HG03097 (cell line): ENCODE data around the gene AQP12B.

Experiments
- ATAC-seq: cut with Tn5 transposase; IDR thresholded peaks from one replicate; pipeline ENCODE4 v1.9.1; 2021; ENCODE audit not compliant: unreplicated experiment, low FRiP score

The AQP12B gene

GRCh38 chr2:240650254-240650965 lies 32.3 kb downstream of the AQP12B start:
- no peak for ATAC-seq

DNA sequence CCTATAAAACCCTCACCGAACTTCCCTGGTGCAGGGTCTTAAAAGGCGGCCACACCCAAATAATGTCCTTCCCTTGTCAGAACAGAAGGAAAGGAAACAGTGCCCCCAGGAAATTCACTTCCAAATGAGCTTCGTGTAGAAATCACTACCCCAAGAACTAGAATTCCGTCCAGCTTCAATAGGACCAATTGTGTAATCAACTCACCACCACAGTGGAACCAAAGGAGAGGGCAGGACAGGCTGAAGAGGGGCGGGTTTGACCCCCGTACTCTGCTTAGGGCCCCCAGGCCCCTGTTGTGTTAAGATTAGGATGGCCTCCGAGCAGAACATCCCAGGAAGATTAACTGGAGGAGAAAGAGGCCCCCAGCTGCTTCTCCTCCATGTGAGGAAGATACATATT lies 33.4 kb downstream of the AQP12B start:
- ATAC-seq = no peak

DNA sequence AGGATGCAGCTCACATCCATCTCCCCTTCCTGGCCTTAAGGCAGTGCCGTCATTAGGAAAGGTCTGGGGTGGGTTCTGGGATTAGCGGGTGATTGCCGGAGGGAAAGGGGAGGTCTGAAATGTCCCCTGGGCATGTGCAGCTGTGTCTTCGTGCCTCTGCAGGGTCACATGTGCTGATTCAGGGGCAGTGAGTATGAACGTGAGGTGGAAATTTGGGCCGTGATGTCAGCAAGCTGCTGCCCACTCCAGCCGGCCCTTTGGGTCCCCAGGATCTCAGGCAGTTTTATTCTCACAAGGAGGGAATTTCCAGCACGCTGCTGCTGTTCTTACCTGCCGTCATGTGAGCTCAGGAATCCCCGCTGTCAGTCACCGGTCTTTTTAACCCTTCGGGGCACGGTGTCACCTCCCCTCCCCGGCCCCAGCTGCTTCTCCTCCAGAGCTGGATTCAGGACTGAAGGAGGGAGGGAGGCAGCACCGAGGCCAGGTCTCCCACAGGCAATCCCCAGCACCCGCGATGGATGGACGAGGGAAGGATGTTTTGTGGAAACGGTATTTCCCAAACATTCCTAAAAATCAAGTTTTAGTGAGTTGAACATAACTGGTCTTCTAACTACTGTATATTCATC lies 33.9 kb downstream of the AQP12B start:
- ATAC-seq = no peak

DNA sequence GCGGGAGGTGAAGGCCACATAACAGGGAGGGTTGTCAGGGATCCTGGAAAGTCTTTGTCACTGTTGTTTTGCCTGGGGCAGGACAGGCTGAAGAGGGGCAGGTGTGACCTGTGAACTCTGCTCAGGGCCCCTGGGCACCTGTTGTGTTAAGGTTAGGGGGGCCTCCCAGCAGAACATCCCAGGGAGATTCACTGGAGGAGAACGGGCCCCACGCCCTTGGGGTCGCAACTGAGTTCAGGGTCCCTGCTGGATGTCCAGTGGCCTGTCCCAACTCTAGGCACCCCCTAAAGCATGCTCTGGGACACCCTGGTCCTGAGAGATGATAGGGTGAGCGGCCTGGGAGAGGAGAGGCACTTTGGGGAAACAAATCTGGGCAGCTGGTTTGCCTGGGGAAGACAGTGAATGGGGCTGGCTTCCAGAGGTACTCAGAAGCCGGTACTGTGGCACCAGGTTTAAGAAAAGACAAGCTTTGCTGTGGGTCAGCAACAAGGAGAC lies 34.5 kb downstream of the AQP12B start:
- no peak for ATAC-seq

DNA sequence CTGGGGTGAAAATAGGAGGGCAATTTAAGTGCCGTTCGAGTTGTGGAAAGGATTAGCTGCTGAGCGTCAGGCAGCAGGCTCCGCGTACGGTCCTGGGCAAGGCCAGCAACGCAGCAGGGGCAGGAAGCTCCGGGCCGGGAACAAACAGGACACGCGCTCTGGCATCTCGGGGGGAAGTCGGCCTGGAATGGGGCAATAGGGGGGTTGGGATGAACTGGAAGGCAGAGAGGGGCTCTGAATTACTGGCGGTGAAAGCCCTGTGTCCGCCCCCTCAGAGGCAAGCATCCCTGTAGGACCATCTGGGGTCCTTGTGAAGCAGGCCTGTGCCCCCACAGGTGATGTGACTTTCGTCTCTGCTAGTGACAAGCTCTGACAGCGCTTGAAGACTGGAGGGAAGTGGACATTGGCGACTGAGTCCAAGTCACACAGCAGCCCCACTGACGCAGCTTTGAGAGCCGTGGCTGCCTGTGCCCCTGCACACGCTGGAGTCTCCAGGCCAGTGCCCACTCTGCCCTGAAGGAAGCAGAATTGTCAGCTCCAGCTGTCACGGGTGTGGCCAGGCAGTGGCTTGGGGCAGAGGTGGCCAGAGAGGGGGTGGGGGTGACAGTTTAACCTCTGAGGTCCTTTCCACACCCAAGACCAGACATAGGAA lies 35.1 kb downstream of the AQP12B start:
- ATAC-seq = no peak

GRCh38 chr2:240646900-240647502 lies 35.7 kb downstream of the AQP12B start:
- no peak for ATAC-seq

DNA sequence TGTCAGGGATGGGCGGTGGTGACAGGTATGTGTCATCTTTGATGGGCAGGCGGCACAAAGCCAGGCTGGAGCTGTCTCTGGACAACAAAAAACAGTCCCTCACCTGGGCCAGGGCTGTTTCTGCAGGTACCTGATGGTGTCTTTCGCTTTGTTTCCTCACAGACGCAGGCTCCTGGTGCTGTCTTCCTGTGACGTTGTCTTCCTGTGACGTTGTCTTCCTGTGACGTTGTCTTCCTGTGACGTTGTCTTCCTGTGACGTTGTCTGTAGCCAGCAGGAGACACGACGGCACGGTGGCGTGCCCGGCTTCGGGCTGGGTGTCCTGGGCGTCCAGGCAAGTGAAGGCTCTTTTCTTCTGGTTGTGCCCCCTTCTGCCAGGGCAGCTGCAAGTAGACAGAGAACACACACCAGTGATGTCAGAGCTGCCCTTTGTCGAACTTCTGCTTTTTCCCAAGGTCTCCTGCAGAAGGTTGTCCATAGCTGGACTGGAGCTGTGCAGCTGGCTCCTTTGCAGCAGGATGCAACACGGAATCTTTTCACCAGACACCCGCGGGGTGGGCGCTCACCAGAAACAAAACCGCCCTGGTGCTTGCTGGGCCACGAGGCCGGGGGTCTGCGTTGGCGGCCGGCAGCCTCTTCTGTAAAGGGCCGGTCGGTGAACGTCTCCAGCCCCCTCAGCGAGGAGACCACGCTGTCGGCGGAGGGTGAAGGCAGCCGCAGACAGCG lies 36.3 kb downstream of the AQP12B start:
- ATAC-seq = no peak

DNA sequence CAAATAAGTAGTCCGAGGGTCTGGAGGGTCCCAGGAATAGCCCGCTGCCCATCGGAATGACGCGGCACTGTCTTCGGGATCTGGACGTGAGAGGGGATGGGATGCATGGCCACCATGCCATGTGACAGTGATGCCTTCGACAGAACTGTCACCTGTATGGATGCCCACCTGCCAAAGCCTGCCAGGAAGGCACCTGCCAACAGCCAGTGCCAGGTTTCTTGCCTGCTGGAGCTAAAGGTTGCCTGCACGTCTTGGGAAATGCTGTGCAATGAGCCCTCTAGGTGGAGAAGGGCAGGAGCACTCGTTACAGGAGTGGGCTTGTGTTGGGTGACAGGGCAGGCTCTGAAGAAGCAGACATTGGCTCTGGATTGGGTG lies 36.9 kb downstream of the AQP12B start:
- ATAC-seq = no peak

DNA sequence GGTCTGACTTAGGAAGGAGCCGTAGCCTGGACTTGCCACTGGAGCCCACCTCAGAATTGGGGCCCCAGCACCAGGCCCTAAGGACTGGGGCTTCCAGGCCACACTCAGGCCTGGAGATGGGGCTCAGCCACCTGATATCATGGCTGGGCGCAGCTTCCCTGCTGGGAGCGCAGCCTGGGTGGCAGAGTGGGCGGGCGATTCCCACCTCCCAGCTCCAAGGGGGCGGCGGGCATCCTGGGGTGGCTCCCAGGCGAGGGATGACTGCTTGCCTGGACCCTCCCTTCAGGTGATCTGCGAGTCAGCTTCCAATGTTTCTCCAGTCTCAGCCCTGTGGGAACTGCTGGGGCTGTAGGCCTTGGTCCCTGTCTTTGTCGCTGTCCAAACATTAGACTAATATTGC lies 37.3 kb downstream of the AQP12B start:
- ATAC-seq = no peak

DNA sequence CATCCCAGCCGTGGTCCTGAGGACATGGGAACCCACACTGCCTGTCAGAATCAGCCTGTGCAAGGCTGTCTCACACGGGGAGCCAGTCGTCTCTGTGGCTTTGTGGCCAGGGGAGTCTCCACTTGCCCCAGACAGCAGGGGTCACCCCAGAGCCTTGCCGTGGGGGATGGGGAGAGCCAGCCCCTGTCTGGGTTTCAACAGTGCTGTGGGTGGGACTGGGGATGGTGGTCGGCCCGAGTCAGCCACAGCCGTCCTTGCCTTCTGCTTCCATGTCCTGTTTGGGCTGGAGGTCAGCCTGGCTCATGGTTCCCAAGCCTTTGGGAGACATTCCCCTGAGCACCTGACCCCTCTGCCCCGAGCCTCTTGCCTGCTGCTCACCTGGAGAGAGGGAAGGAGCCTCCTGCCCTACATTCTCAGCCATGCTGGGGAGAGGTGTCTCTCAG lies 37.8 kb downstream of the AQP12B start:
- no peak for ATAC-seq

- ATAC-seq = no peak
These were observed 38.5 kb downstream of the AQP12B start for GRCh38 chr2:240644171-240644651.

DNA sequence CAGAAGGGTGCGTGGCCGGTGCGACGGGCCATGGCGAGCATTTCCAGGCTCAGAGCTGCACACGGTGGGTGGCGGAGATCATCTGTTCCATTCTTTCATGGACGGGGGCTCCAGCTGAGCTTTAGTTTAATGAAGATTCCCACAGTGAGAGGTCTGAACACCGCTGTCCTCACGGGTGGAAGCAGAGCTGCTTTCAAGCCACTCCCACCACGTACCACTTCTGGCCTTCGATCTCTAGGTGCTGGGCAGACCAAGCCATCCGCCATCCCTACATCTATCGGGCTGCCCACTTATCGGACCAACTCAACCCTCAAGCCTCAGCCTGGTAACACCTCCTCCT lies 38.9 kb downstream of the AQP12B start:
- no peak for ATAC-seq

GRCh38 chr2:240643093-240643810 lies 39.4 kb downstream of the AQP12B start:
- ATAC-seq = no peak

DNA sequence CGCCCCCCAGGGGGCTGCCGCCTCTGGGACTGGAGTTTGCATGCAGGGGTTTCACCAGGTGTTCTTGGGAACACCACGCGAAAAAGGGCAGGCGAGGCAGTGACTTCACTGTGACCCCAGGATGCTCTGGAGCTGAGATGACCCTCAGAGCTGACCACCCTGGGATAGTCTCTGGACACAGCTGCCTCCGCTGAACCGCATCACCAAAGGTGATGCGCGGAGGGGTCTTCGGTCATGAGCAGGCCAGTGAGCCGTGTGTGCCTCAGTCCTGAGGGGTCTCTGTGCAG lies 39.9 kb downstream of the AQP12B start:
- ATAC-seq = no peak

- ATAC-seq = no peak
These were observed 40.5 kb downstream of the AQP12B start for GRCh38 chr2:240642061-240642805.

- no peak for ATAC-seq
These were observed 41.7 kb downstream of the AQP12B start for GRCh38 chr2:240640939-240641338.

DNA sequence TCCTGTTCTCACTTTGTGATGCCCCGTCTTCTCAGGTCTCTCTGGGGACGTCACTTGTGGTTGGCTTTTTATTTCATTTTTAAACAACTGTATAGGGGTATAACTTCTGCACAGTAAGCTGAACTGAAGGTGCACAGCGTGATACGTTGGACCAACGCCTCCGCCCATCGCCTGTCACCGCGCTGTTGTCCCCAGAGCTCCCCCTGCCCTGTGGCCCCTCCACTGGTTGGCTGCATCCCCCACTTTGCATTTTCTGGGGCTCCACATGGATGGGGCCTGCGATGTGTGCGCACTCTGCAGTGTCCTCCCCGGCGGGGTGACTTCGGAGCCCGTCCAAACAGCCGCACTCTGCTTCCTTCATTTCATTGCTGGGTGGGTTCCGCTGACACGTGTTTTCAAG lies 43.1 kb downstream of the AQP12B start:
- ATAC-seq = no peak

DNA sequence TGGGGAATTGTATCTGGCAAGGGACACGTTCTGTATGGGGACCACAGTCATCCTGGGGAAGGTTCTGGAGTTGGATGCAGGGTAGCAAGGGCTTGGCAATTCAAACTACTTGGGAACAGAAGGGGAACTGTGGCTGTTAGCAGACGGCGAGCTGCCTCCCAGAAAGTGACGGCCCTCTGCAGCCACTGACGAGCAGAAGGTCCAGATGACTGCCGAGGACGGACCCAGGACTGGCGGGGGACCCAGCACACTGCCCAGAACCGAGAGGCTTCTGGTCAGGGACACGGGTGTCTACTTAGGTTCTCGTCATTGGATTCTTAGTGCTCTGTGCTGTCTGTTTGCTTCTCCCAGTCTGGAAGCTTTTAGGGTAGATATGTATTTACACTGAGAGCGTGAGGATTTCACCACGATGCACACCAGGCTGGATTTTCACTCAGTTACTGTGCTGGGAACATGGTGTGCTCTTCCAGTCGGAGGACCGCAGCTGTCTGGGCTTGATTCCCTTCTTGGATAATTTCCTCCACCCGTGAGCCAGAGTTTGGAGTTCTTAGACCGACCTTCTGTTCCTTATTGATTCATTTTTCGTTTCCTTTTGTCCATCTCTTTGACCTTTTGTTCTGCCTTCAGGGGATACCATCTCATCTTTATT lies 44.0 kb downstream of the AQP12B start:
- no peak for ATAC-seq

DNA sequence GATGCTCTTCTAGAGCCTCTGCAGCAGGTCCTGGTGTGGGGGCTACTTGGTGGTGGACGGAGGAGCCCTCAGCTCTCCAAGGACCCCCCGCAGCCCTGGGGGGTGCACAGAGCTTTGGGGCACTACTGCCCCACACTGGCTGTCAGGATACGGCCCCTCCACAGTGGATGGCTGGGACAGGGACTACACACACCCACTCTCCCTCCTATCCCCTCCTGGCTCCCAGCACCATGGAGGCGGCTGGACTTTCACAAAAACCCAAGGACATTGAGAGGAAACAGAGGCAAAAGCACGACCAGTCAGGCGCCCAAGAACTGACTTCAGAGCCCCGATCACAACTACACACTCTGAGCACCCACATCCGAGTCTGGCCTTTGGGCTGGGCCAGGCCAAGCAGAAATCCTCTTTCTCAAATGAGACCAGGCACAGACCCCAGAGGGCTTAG lies 44.8 kb downstream of the AQP12B start:
- ATAC-seq = no peak
